PC-9 (cell line): ENCODE results near the gene TSTD1. TPM values are rescaled to one million over a fixed set of nuclear protein-coding genes. Genes with fewer than 3 reads are reported as not detected.

Experiments used
- BruUV-seq: library from RNA; stranded (reverse); fragments of 400-500 nt; replicated peaks from 2 replicates; lab custom pipeline; 2021; lab: Mats Ljungman, UMichigan
- CTCF ChIA-PET: fragments of 300-600 bp; sonication (Branson Sonifier 250); formaldehyde crosslinking; loops from one replicate; lab custom pipeline; 2022; ENCODE audit warnings: antibody characterized with exemption; lab: Charles Lee
- POLR2A ChIA-PET: fragments of 300-600 bp; sonication (Branson Sonifier 250); formaldehyde crosslinking; loops from one replicate; lab custom pipeline; 2022; ENCODE audit warnings: antibody characterized with exemption; ENCODE audit not compliant: unreplicated experiment; lab: Charles Lee
- DNase-seq, 2 experiments: peaks; one replicate each; pipeline versions ENCODE4 v3.0.0 to v3.0.0-alpha.2; 2015 to 2022; ENCODE audit warnings: mixed read lengths in 1 of 2
- H2AFZ ChIP-seq: fragments of 200-600 bp; sonication (generic); 2 replicates; pipeline ENCODE4 v1.8.1; 2017; ENCODE audit warnings: antibody characterized with exemption
- H3F3A ChIP-seq: fragments of 200-600 bp; sonication (generic); 2 replicates; pipeline ENCODE4 v1.8.1; 2017; ENCODE audit warnings: antibody characterized with exemption, mild to moderate bottlenecking, low read depth; ENCODE audit not compliant: insufficient read depth
- H3K27ac ChIP-seq: fragments of 200-600 bp; sonication (generic); 2 replicates; pipeline ENCODE4 v1.6.1; 2016; ENCODE audit warnings: mixed run types
- H3K27me3 ChIP-seq: fragments of 200-600 bp; sonication (generic); 2 replicates; pipeline ENCODE4 v1.6.1; 2016; ENCODE audit warnings: low read depth, mixed run types; ENCODE audit not compliant: insufficient read depth
- H3K36me3 ChIP-seq: fragments of 200-600 bp; sonication (generic); 2 replicates; pipeline ENCODE4 v1.6.1; 2016; ENCODE audit warnings: low read depth, mixed run types
- H3K4me1 ChIP-seq: fragments of 200-600 bp; sonication (generic); replicated peaks from 2 replicates; pipeline ENCODE4 v1.6.1; 2016; ENCODE audit warnings: mixed run types; ENCODE audit not compliant: insufficient read depth
- H3K4me2 ChIP-seq: fragments of 200-600 bp; sonication (generic); 2 replicates; pipeline ENCODE4 v1.6.1; 2017; ENCODE audit warnings: mixed run types
- H3K4me3 ChIP-seq: fragments of 200-600 bp; sonication (generic); 2 replicates; pipeline ENCODE4 v1.6.1; 2016; ENCODE audit warnings: mixed run types
- H3K79me2 ChIP-seq: fragments of 200-600 bp; sonication (generic); 2 replicates; pipeline ENCODE4 v1.6.1; 2017; ENCODE audit warnings: low read depth, mixed run types
- H3K9me2 ChIP-seq: fragments of 200-600 bp; sonication (generic); 2 replicates; pipeline ENCODE4 v1.8.1; 2017; ENCODE audit warnings: mild to moderate bottlenecking; ENCODE audit not compliant: insufficient read depth
- H3K9me3 ChIP-seq: fragments of 200-600 bp; sonication (generic); 2 replicates; pipeline ENCODE4 v1.8.1; 2016; ENCODE audit warnings: low read depth; ENCODE audit not compliant: insufficient read depth
- H4K20me1 ChIP-seq: fragments of 200-600 bp; sonication (generic); 2 replicates; pipeline ENCODE4 v1.8.1; 2017; ENCODE audit not compliant: insufficient read depth
- EZH2 ChIP-seq: fragments of 200-600 bp; sonication (generic); IDR thresholded peaks from 2 replicates; pipeline ENCODE4 v1.8.0; 2017; ENCODE audit warnings: antibody characterized with exemption, low read depth
- intact Hi-C: fragments of 100-400 bp; cut with micrococcal nuclease; formaldehyde crosslinking; loops from one replicate; pipeline ENCODE4 v1.10.0; 2022; ENCODE audit not compliant: unreplicated experiment
- total RNA-seq: library from RNA; stranded (reverse); gene quantifications from 2 replicates; pipeline ENCODE4 v1.2.3, GENCODE V29; 2021
- TF ChIP-seq, protein P1 (sequence below): fragments of 200-600 bp; sonication (generic); conservative IDR thresholded peaks from 2 replicates; pipeline ENCODE4 v1.6.1; 2017; ENCODE audit warnings: mixed run types, antibody characterized with exemption, mild to moderate bottlenecking, moderate library complexity

TSTD1 gene
- total RNA-seq, 1 experiment from 2014 or later, result 51.4 TPM

DNA sequence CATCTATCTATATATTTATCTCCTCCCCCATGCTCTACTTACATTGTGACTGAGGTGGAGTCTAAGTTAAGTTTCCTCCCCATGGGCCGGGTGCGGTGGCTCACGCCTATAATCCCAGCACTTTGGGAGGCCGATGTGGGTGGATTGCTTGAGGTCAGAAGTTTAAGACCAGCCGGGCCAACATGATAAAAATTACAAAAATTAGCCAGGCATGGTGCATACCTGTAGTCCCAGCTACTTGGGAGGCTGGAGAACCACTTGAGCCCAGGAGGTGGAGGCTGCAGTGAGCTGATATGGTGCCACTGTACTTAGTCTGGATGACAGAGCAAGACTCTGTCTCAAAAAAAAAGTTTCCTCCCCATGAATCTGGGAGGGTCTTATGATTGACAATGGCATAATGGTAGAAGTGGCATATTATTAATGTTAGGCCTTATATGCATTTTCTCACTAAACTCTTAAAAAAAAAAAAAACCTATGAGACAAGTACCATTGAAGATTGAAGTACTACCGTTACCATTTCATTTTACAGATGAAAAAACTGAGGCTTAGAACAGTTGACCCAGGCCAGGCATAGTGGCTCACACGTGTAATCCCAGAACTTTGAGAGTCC, 29.1 kb downstream of the TSTD1 start:
- H3K36me3 ChIP-seq, result peaks cover 15% of the 10 kb centered on the region; the same call in 1 of the 2 replicates
- no peaks in the 10 kb centered on the region for H3K9me3 ChIP-seq
- 0 out of 2 replicates have a peak overlapping the region, but pooled peaks have one; percentile 23 for H3K27ac ChIP-seq
- ChIA-PET CTCF (no interaction called here), POLR2A (interaction anchor here (0.5 kb wide), 1 partner anchor 12 kb away, joined by 3 read pairs; no protein-coding TSS in a partner anchor)
- H3K4me3 ChIP-seq, result no peak overlapping the region
- TF ChIP-seq, protein P1, sequence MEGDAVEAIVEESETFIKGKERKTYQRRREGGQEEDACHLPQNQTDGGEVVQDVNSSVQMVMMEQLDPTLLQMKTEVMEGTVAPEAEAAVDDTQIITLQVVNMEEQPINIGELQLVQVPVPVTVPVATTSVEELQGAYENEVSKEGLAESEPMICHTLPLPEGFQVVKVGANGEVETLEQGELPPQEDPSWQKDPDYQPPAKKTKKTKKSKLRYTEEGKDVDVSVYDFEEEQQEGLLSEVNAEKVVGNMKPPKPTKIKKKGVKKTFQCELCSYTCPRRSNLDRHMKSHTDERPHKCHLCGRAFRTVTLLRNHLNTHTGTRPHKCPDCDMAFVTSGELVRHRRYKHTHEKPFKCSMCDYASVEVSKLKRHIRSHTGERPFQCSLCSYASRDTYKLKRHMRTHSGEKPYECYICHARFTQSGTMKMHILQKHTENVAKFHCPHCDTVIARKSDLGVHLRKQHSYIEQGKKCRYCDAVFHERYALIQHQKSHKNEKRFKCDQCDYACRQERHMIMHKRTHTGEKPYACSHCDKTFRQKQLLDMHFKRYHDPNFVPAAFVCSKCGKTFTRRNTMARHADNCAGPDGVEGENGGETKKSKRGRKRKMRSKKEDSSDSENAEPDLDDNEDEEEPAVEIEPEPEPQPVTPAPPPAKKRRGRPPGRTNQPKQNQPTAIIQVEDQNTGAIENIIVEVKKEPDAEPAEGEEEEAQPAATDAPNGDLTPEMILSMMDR, result no peak
- TF ChIP-seq EZH2, result no peak
- no peaks in the 10 kb centered on the region for H3K9me2 ChIP-seq
- no peaks in the 10 kb centered on the region for H3K27me3 ChIP-seq
- intact Hi-C loops, result no loop called here
- peaks cover 44% of the 10 kb centered on the region for H3F3A ChIP-seq
- peak overlapping the region; percentile 28 for H3K4me2 ChIP-seq
- BruUV-seq, result no TSS peak
- H3K79me2 ChIP-seq, result peaks cover 94% of the 10 kb centered on the region
- no peak overlapping the region for H2AFZ ChIP-seq
- peaks cover 34% of the 10 kb centered on the region for H4K20me1 ChIP-seq
- DNase-seq, result no peak
- peaks cover 41% of the 10 kb centered on the region for H3K4me1 ChIP-seq

DNA sequence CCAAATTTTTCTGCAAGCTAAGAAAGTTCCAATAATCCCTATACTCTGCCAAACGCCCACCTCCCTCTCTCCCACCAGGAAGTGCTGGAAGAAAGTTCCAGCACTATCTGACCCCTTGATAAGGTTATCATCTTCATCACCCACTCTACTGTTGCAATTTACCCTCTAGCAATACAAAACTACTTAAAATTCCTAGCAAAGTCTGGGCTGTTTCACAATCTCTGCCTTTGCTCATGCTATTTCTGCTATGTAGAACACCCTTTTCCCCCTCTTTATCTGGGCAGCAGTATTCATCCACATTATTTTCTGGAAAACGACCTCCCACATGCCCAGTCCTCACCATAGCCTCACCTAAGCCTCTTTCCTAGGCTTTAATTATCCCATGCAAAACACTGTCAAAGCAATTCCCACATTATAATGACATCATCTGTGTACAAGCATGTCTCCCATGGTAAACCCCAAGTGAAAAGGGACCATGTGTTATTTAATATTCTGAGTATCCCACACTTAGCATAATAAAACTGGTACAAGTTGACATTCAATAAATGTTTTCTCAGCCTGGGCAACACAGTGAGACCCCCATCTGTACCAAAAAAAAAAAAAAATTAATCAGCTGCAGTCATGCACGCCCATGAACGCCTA, 29.8 kb downstream of the TSTD1 start:
- intact Hi-C loops, result no loop called here
- Histone ChIP-seq H3K79me2 (peaks cover 93% of the 10 kb centered on the region), H3K4me1 (peaks cover 34% of the 10 kb centered on the region), H3K36me3 (peaks cover 15% of the 10 kb centered on the region; the same call in 1 of the 2 replicates), H2AFZ (no peak overlapping the region), H3K9me3 (no peaks in the 10 kb centered on the region), H3K27me3 (no peaks in the 10 kb centered on the region), H4K20me1 (peaks cover 34% of the 10 kb centered on the region), H3K4me3 (no peak overlapping the region), H3K4me2 (peak overlapping the region; percentile 28), H3F3A (peaks cover 37% of the 10 kb centered on the region), H3K9me2 (no peaks in the 10 kb centered on the region), H3K27ac (0 out of 2 replicates have a peak overlapping the region, but pooled peaks have one; percentile 23)
- no peak for TF ChIP-seq EZH2
- TF ChIP-seq, protein P1, result no peak
- ChIA-PET CTCF (no interaction called here), POLR2A (no interaction called here)
- no TSS peak for BruUV-seq
- DNase-seq, result peak in 1 of 2 experiments; percentile 74

DNA sequence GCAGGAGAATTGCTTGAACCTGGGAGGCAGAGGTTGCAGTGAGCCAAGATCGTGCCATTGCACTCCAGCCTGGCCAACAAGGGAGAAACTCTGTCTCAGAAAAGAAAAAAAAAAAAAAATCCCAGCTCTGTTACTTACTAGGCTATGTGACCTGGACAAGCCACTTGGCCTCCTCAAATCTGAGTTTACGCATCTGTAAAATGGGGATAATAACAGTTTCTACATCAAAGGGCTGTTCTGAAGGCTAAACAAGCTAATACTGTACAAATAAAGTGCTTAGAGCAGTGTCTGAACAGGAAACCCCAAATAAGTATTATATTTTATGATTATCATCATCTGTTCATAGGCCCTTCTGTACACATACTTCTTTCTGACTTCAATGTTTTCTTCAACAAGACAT, 31.4 kb downstream of the TSTD1 start:
- peaks cover 89% of the 10 kb centered on the region for H3K79me2 ChIP-seq
- POLR2A ChIA-PET, result no interaction called here
- H3K4me2 ChIP-seq, result no peak overlapping the region

More for the DNA sequence above, 31.4 kb downstream of the TSTD1 start:
- Histone ChIP-seq H3K4me3 (no peak overlapping the region), H3K27me3 (no peaks in the 10 kb centered on the region), H3K4me1 (peaks cover 20% of the 10 kb centered on the region), H2AFZ (no peak overlapping the region), H3K27ac (no peak overlapping the region), H3K9me3 (no peaks in the 10 kb centered on the region), H3F3A (peaks cover 24% of the 10 kb centered on the region; the same call in 1 of the 2 replicates), H3K36me3 (peaks cover 17% of the 10 kb centered on the region; the same call in 1 of the 2 replicates), H3K9me2 (no peaks in the 10 kb centered on the region), H4K20me1 (peaks cover 34% of the 10 kb centered on the region)
- CTCF ChIA-PET, result interaction anchor here (0.6 kb wide), 1 partner anchor 18 kb away, joined by 4 read pairs; no protein-coding TSS in a partner anchor
- no peak for DNase-seq
- TF ChIP-seq, protein P1, result no peak
- TF ChIP-seq EZH2, result no peak
- intact Hi-C loops, result no loop called here
- no TSS peak for BruUV-seq
